Lower leg skin (tissue), 4 donors: ENCODE measurements around the gene SERPINE2. TPM values are rescaled to one million over a fixed set of nuclear protein-coding genes. Genes with fewer than 3 reads are reported as not detected.

Experiments used
- DNase-seq, 2 donors: peaks; one replicate each; pipeline ENCODE4 v3.0.0-alpha.2; 2019; ENCODE audit warnings: low spot score in 2 of 2
- H3K4me3 ChIP-seq: fragments of 200-600 bp; sonication (generic); 2 replicates; pipeline ENCODE4 v1.5.1; 2017; ENCODE audit warnings: mild to moderate bottlenecking, low read depth; ENCODE audit not compliant: poor library complexity, severe bottlenecking
- POLR2A ChIP-seq, 2 donors: fragments of 450-650 bp; IDR thresholded peaks; one replicate each; pipeline ENCODE4 v1.6.1; 2016 to 2017; ENCODE audit warnings: antibody characterized with exemption in 2 of 2, mild to moderate bottlenecking in 1 of 2, moderate library complexity in 1 of 2
- WGBS, 2 donors: methylation state at CpG; one replicate each; pipeline ENCODE4 v1.1.5; 2018; 5-methylcytosine and 5-hydroxymethylcytosine counted together
- intact Hi-C: fragments of 100-400 bp; cut with DNase I; formaldehyde crosslinking; loops from one replicate; pipeline ENCODE4 v1.15.0; 2023; ENCODE audit warnings: low total_unique reads
- total RNA-seq, 4 donors: library from RNA; depleted of rRNA; stranded (reverse); fragments of >200 nt; gene quantifications; one replicate each; pipeline ENCODE4 v1.1.0, GENCODE V29; 2016
- TF ChIP-seq, protein P1 (sequence below), 3 donors: fragments of 450-650 bp; IDR thresholded peaks; one replicate each; pipeline ENCODE4 v1.5.1; 2016; ENCODE audit warnings: antibody characterized with exemption in 3 of 3, mild to moderate bottlenecking in 3 of 3, moderate library complexity in 2 of 3

The SERPINE2 gene
- total RNA-seq, 4 donors from 2014 or later = 1.8 to 11.5 (median 4.7) TPM

DNA sequence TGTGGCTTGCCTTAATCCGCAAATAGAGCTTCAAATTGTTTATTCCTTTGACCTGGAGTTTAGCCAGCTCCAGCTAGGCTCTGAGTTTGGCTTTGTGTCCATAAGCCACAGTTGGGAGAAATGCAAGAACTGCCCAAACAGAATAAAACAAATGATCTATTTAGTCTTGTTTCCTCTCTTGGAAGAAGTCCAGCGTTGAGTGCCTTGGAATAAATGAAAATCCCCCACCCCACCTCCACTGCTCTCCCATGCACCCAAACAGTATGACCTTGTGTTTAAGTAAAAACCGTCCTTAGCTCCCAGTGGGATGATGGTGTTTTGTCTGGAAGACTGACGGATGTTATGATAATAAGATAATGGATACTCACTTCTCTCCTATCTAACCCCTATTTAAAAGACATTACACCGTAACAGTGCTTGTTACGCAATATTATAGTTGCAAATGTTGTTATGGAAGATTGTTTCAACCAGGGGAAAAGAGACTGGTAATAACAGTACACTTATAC lies 3.2 kb upstream of the SERPINE2 start:
- WGBS, 2 donors = 48 to 49% methylated on average over 6 of the region's 6 CpGs
- intact Hi-C loops = no loop called here
- no peak for TF ChIP-seq POLR2A (IDR thresholded peaks at IDR 0.05)
- TF ChIP-seq, protein P1, sequence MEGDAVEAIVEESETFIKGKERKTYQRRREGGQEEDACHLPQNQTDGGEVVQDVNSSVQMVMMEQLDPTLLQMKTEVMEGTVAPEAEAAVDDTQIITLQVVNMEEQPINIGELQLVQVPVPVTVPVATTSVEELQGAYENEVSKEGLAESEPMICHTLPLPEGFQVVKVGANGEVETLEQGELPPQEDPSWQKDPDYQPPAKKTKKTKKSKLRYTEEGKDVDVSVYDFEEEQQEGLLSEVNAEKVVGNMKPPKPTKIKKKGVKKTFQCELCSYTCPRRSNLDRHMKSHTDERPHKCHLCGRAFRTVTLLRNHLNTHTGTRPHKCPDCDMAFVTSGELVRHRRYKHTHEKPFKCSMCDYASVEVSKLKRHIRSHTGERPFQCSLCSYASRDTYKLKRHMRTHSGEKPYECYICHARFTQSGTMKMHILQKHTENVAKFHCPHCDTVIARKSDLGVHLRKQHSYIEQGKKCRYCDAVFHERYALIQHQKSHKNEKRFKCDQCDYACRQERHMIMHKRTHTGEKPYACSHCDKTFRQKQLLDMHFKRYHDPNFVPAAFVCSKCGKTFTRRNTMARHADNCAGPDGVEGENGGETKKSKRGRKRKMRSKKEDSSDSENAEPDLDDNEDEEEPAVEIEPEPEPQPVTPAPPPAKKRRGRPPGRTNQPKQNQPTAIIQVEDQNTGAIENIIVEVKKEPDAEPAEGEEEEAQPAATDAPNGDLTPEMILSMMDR (IDR thresholded peaks at IDR 0.05) = no peak

DNA sequence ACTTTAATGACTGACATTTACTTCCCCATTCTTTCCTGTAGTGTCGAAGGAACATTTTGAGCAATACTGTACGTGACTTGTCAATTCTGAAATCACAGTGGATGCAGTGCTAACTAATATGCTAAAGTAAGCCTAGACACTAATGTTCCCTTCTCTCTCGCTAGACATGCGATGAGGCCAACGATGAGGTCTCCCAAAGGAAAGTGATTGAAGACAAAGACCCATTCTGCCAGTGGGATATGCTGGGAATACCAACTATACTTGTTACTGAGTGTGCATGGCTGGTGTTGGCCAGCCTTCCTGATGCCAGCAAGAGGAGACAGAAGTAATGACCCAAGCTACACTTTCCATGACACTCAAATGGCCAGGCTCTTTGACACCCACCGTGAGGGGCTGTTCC lies 2.5 kb upstream of the SERPINE2 start:
- 74 to 83% methylated on average over 6 of the region's 6 CpGs for WGBS, 2 donors
- intact Hi-C loops = no loop called here
- DNase-seq = no peak
- TF ChIP-seq, protein P1 (IDR thresholded peaks at IDR 0.05) = no peak
- no peak for TF ChIP-seq POLR2A (IDR thresholded peaks at IDR 0.05)
- H3K4me3 ChIP-seq = no peak overlapping the region

More for the DNA sequence above, 3.2 kb upstream of the SERPINE2 start:
- DNase-seq = no peak
- H3K4me3 ChIP-seq = no peak overlapping the region

DNA sequence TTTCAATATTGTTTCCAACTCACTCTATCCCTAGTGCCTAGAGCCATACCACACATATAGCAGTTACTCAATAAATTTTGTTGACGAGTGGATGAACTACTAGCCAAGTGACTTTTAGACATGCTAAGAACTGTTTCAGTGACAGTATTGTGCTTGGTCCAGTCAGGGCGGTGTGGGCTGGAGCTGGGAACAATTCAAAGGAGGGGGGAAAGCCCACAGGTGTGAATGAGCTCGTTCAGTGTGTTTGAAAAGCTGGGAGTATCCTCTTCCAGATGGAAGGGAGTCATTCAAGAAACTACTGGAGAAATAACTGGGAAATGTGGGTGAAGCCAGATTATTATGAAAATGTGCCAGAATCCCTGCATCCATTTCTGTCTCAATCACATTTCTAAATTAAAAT lies 1.7 kb upstream of the SERPINE2 start:
- no peak for DNase-seq
- H3K4me3 ChIP-seq = no peak overlapping the region
- TF ChIP-seq, protein P1 (IDR thresholded peaks at IDR 0.05) = no peak
- no peak for TF ChIP-seq POLR2A (IDR thresholded peaks at IDR 0.05)
- 38 to 61% methylated on average over 3 of the region's 3 CpGs for WGBS, 2 donors
- intact Hi-C loops = no loop called here

DNA sequence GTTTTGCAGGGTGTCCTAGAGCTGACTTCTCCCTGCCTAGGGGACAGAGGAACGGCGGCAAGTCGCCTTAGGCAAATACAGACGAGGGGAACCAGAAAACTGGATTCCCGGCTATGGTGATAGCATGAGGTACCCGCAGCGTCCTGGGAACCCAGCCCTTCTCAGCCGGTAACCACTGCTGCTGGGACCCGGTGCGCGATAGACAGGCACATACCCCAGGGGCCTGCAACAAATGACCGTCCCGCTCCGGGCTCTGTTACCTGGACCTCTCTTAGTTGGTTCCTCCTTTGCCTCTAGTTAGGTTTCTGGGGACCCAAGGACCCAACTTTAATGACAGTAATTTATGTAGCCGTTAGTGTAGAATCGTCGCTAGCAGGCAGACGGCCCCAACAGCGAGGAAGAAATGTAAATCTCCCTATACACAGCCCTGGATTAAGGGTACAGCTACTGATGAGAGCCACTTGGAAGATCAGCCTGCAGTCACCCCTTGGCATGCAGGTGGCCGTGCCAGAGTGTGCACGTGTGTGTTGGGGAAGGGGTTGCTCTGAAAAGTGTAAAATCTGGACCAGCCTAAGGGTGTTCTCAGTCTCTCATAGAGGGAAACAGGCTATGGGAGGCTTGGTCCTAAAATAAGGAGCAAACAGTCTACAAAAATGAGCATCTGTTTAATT lies 819 bp upstream of the SERPINE2 start:
- TF ChIP-seq POLR2A (IDR thresholded peaks at IDR 0.05) = no peak
- TF ChIP-seq, protein P1 (IDR thresholded peaks at IDR 0.05) = no peak
- intact Hi-C loops = no loop called here
- H3K4me3 ChIP-seq = no peak overlapping the region
- WGBS, 2 donors = 10 to 11% methylated on average over 19 to 21 of the region's 21 CpGs
- no peak for DNase-seq

GRCh38 chr2:224038830-224039079 lies 331 bp downstream of the SERPINE2 start:
- DNase-seq = no peak
- peak overlapping the region; percentile 39 for H3K4me3 ChIP-seq
- TF ChIP-seq, protein P1 (IDR thresholded peaks at IDR 0.05) = no peak
- no peak for TF ChIP-seq POLR2A (IDR thresholded peaks at IDR 0.05)
- WGBS, 2 donors = 0% methylated on average over 9 to 28 of the region's 35 CpGs
- intact Hi-C loops = no loop called here
